GM21360 (cell line): ENCODE measurements around the gene TCP11.
"Not testable (repeated sequence)": the region's sequence is repeated elsewhere in the genome, so short reads cannot be mapped to it uniquely, and the experiment has no call there.

ENCODE experiments used
- ATAC-seq: cut with Tn5 transposase; IDR thresholded peaks from one replicate; pipeline ENCODE4 v1.9.1; 2021; ENCODE audit warnings: mild to moderate bottlenecking, moderate library complexity; ENCODE audit not compliant: unreplicated experiment

TCP11 gene

GRCh38 chr6:35148167-35148741 is 7.1 kb upstream of the TCP11 start:
- no peak for ATAC-seq

DNA sequence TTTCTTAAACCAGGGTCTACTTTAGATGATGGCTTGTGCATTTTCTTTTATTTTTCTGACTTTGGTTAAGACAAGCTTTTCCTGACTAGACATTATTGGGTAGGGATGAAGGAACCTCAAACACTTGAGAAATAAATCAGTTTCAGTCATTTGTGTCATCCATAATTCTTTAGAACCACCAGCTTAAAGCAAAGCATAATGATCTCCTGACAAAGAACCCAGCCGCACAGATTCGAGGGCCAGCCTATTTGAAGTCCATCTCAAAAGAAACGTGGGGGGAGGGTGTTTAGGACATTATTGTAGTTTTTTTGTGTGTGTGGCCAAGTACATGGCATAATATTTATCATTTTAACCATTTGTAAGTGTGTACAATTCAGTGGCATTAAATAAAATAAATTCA is 6.3 kb upstream of the TCP11 start:
- no peak for ATAC-seq

DNA sequence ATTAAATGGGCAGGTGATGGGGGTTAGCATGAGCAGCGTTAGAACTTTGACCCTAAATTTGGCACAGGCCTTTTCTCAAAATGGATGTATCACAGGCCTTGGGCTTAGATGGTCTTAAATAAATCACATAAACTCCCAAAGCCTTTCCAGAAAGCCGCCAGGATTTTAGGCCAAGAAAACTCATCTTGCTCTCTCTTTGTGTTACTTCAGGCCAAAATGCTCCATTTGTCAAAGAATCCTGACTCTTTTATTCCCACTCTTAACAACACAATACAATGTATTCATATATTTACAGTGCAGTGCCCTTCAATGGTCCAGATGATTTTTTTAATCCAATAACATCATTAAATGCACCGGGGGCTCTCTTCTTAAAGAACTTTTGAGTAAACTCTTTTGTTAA is 5.9 kb upstream of the TCP11 start:
- no peak for ATAC-seq

GRCh38 chr6:35146453-35146852 is 5.3 kb upstream of the TCP11 start:
- ATAC-seq = no peak

- ATAC-seq = no peak
Observed at GRCh38 chr6:35145757-35146156, 4.6 kb upstream of the TCP11 start.

DNA sequence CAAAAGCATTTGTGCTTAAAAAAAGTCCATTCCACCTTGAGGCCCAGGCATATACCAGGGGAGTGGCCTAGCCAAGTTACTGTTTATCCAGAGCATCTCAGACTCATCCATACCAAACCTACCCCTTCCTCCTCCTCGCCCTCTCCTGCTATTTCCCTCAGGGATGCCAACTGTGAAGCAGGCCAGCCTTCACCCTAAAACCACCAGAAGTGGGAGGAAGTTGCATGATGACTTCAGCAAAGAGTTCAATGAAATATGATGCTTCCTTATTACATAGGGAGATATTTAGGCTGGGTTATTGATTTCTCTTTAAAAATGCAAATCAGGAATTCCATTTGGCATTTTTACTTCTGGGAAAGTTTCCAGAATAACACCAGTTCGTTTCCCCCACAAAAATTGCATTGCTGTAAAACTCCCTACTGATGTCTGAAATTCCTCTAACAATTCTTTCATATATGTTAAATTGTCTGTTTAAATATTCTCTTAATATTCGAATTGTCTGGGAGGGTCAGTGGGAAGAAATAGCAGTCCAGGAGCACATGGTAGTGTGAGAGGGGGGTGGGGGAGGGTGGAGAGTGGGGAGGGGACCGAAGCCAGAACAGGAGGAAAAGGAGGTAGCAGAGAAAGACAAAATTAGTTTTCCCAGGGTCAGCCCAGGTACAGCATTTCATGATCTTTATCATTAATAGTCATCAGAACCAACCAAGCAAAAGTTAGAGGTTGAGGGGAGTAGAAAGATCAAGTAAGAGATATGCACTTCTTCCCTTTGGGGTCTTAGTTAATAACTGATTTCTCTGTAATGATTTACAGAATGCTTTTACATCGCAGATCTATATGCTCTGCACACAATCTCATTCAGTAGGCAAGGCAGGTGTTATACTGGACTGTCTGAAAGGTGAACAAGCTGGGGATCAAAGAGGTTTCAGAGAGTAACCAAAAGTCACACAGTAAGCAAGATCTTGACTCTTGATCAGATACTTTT is 1.7 kb upstream of the TCP11 start:
- no peak for ATAC-seq

DNA sequence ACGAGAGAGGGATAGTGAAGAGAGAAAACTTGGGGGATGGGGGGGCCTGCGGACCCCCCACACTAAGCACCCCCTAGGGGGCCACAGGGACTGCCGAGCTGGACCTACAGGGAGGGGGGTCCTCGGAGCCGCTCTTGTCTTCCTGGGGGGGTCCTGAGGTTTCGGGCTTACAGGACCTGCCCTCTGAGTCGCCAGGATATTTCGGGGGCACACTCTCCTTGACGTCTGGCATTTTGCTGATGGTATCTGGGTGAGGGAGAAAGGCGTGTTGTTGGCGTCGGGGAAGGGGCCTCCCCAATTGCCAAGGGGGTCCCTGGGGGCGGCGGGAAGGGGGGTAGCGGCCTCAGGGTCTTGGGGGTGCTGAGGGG is 516 bp downstream of the TCP11 start:
- ATAC-seq = no peak

- no peak for ATAC-seq
Observed at GRCh38 chr6:35139924-35140638, 1.1 kb downstream of the TCP11 start.

- no peak for ATAC-seq
Observed at GRCh38 chr6:35139470-35139869, 1.7 kb downstream of the TCP11 start.

- not testable (repeated sequence) for ATAC-seq
Observed at GRCh38 chr6:35138191-35138590, 2.9 kb downstream of the TCP11 start.

GRCh38 chr6:35136185-35136584 is 5.0 kb downstream of the TCP11 start:
- no peak for ATAC-seq

- no peak for ATAC-seq
Observed at GRCh38 chr6:35128496-35128895, 12.6 kb downstream of the TCP11 start.

- no peak for ATAC-seq
Observed at GRCh38 chr6:35128042-35128441, 13.1 kb downstream of the TCP11 start.

GRCh38 chr6:35124356-35124755 is 16.8 kb downstream of the TCP11 start:
- no peak for ATAC-seq

- no peak for ATAC-seq
Observed at GRCh38 chr6:35120746-35121145, 20.4 kb downstream of the TCP11 start.

- no peak for ATAC-seq
Observed at GRCh38 chr6:35108309-35108885, 32.7 kb downstream of the TCP11 start.

DNA sequence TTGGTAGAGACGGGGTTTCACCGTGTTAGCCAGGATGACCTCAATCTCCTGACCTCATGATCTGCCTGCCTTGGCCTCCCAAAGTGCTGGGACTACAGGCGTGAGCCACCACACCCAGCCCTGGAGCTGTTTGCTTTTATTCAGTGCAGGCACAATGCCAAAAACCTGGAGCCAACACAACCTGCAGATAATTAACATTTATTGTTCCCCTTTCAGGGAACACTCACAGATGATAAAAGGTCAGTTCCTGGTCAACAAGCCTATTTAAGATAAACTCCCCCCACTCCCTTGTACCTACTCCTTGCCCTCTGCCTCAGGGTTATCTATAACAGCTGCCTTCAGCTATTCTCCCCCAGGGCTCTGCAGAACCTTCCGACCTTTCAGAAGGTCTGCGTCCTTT is 33.4 kb downstream of the TCP11 start:
- ATAC-seq = not testable (repeated sequence)

GRCh38 chr6:35107208-35107607 is 33.9 kb downstream of the TCP11 start:
- ATAC-seq = not testable (repeated sequence)

GRCh38 chr6:35106061-35106460 is 35.1 kb downstream of the TCP11 start:
- ATAC-seq = not testable (repeated sequence)

- no peak for ATAC-seq
Observed at GRCh38 chr6:35105078-35105477, 36.1 kb downstream of the TCP11 start.

DNA sequence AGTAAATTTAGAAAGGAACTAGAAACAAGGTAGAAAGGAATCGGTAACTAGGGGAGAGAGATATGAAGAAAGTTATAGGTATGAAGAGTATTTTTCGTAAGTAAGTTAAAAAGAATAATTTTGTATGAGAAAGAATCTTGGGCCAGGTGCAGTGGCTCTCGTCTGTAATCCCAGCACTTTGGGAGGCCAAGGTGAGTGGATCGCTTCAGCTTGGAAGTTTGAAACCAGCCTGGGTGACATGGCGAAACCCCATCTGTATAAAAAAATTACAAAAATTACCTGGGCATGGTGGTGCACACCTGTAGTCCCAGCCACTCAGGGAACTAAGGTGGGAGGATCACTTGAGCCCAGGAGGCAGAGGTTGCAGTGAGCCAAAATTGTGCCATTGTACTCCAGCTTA is 42.0 kb downstream of the TCP11 start:
- ATAC-seq = no peak
